Peyer's patch (tissue), 4 donors: Measurements from ENCODE around the gene TMEM63B.

Source experiments
- POLR2A ChIP-seq, 2 donors: fragments of 450-650 bp; IDR thresholded peaks; one replicate each; pipeline ENCODE4 v1.5.1; 2017; ENCODE audit warnings: antibody characterized with exemption in 2 of 2, mild to moderate bottlenecking in 2 of 2, moderate library complexity in 2 of 2
- TF ChIP-seq, protein P1 (sequence below), 6 experiments: fragments of 450-650 bp in 4 of 6; fragments of 200-600 bp in 2 of 6; sonication (generic) in 1 of 6; IDR thresholded peaks; one replicate each; pipeline ENCODE4 v1.5.1; 2017 to 2019; ENCODE audit warnings: antibody characterized with exemption in 6 of 6, mild to moderate bottlenecking in 3 of 6, moderate library complexity in 1 of 6

DNA sequence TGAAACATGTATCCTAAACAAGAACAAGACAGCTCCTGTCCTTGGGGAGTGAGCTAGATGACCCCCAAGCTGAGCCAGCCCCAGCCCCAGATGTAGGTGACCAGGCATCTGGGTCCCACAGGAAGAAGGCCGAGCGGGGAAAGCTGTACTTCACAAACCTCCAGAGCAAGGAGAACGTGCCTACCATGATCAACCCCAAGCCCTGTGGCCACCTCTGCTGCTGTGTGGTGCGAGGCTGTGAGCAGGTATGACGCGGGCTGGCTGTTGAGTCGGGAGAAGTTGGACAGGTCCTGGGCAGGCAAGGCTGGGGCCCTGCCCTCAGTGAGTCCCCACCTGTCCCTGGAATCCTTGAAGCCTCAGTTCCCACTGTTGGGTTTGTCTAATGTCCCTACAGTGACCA, 19.9 kb downstream of the TMEM63B start:
- TF ChIP-seq, protein P1, sequence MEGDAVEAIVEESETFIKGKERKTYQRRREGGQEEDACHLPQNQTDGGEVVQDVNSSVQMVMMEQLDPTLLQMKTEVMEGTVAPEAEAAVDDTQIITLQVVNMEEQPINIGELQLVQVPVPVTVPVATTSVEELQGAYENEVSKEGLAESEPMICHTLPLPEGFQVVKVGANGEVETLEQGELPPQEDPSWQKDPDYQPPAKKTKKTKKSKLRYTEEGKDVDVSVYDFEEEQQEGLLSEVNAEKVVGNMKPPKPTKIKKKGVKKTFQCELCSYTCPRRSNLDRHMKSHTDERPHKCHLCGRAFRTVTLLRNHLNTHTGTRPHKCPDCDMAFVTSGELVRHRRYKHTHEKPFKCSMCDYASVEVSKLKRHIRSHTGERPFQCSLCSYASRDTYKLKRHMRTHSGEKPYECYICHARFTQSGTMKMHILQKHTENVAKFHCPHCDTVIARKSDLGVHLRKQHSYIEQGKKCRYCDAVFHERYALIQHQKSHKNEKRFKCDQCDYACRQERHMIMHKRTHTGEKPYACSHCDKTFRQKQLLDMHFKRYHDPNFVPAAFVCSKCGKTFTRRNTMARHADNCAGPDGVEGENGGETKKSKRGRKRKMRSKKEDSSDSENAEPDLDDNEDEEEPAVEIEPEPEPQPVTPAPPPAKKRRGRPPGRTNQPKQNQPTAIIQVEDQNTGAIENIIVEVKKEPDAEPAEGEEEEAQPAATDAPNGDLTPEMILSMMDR (IDR thresholded peaks at IDR 0.05), result no peak
- no peak for TF ChIP-seq POLR2A (IDR thresholded peaks at IDR 0.05)
